PC-3 (cell line): ENCODE data around the gene PCDHGA10. TPM values are rescaled to one million over a fixed set of nuclear protein-coding genes. Genes with fewer than 3 reads are reported as not detected.
"Not testable (repeated sequence)": the region's sequence is repeated elsewhere in the genome, so short reads cannot be mapped to it uniquely, and the experiment has no call there.

Experiments
- ATAC-seq: fragments of 200-7000 bp; cut with Tn5 transposase; 2 replicates; pipeline ENCODE4 v1.9.1; 2020; ENCODE audit warnings: mild to moderate bottlenecking, moderate library complexity
- BruUV-seq: library from RNA; stranded (reverse); fragments of 400-500 nt; replicated peaks from 2 replicates; lab custom pipeline; 2021; lab: Mats Ljungman, UMichigan
- CTCF ChIA-PET: fragments of 300-600 bp; sonication (Branson Sonifier 250); formaldehyde crosslinking; loops from one replicate; lab custom pipeline; 2022; ENCODE audit warnings: antibody characterized with exemption; lab: Charles Lee
- POLR2A ChIA-PET: fragments of 300-600 bp; sonication (Branson Sonifier 250); formaldehyde crosslinking; loops from one replicate; lab custom pipeline; 2022; ENCODE audit warnings: antibody characterized with exemption; ENCODE audit not compliant: unreplicated experiment; lab: Charles Lee
- DNase-seq: peaks from one replicate; pipeline ENCODE4 v3.0.0-alpha.2; 2015
- H2AFZ ChIP-seq: fragments of 300-600 bp; sonication (generic); 2 replicates; pipeline ENCODE4 v1.6.0; 2016; ENCODE audit warnings: antibody characterized with exemption, low read length
- H3F3A ChIP-seq: fragments of 300-600 bp; sonication (generic); one replicate; pipeline ENCODE4 v1.6.0; 2017; ENCODE audit warnings: antibody characterized with exemption, low read length, control low read depth, mild to moderate bottlenecking; ENCODE audit not compliant: unreplicated experiment
- H3K27ac ChIP-seq: fragments of 300-600 bp; sonication (generic); 2 replicates; pipeline ENCODE4 v1.5.1; 2016; ENCODE audit warnings: mild to moderate bottlenecking, low read length
- H3K27me3 ChIP-seq: fragments of 300-600 bp; sonication (generic); 2 replicates; pipeline ENCODE4 v1.6.1; 2016; ENCODE audit warnings: low read length, mixed read lengths
- H3K36me3 ChIP-seq: fragments of 300-600 bp; sonication (generic); 2 replicates; pipeline ENCODE4 v1.6.1; 2016; ENCODE audit warnings: low read depth, mixed run types, low read length, mixed read lengths
- H3K4me1 ChIP-seq: fragments of 300-600 bp; sonication (generic); 2 replicates; pipeline ENCODE4 v1.5.1; 2016; ENCODE audit warnings: low read length; ENCODE audit not compliant: insufficient read depth
- H3K4me2 ChIP-seq: fragments of 300-600 bp; sonication (generic); 2 replicates; pipeline ENCODE4 v1.6.0; 2016; ENCODE audit warnings: low read length
- H3K4me3 ChIP-seq: fragments of 300-600 bp; sonication (generic); 2 replicates; pipeline ENCODE4 v1.5.1; 2016; ENCODE audit warnings: mild to moderate bottlenecking, low read length, mixed read lengths
- H3K79me2 ChIP-seq: fragments of 300-600 bp; sonication (generic); 2 replicates; pipeline ENCODE4 v1.6.1; 2017; ENCODE audit warnings: low read length, mixed read lengths
- H3K9ac ChIP-seq: fragments of 300-600 bp; sonication (generic); 2 replicates; pipeline ENCODE4 v1.6.0; 2016; ENCODE audit warnings: mild to moderate bottlenecking, low read length
- H3K9me2 ChIP-seq: fragments of 300-600 bp; sonication (generic); replicated peaks from 2 replicates; pipeline ENCODE4 v1.6.1; 2016; ENCODE audit warnings: mixed run types, low read length, mixed read lengths
- H3K9me3 ChIP-seq: fragments of 300-600 bp; sonication (generic); 2 replicates; pipeline ENCODE4 v1.6.1; 2016; ENCODE audit warnings: low read length, mixed read lengths
- H4K20me1 ChIP-seq: fragments of 300-600 bp; sonication (generic); 2 replicates; pipeline ENCODE4 v1.6.1; 2016; ENCODE audit warnings: low read length, mixed read lengths
- EZH2 ChIP-seq: fragments of 300-600 bp; sonication (generic); IDR thresholded peaks from one replicate; pipeline ENCODE4 v1.6.1; 2017; ENCODE audit warnings: antibody characterized with exemption, mild to moderate bottlenecking, low read length; ENCODE audit not compliant: unreplicated experiment
- EZH2phosphoT487 ChIP-seq: fragments of 300-600 bp; sonication (generic); IDR thresholded peaks from 2 replicates; pipeline ENCODE4 v1.6.1; 2018; ENCODE audit warnings: mild to moderate bottlenecking, antibody characterized with exemption, low read length, borderline replicate concordance
- intact Hi-C: fragments of 100-400 bp; cut with micrococcal nuclease; formaldehyde crosslinking; loops from 2 replicates; pipeline ENCODE4 v1.9.0; 2023
- total RNA-seq: library from RNA; depleted of rRNA; stranded (reverse); fragments of >200 nt; gene quantifications from 2 replicates; pipeline ENCODE4 v1.2.3, GENCODE V29; 2014
- TF ChIP-seq, protein P1 (sequence below): fragments of 300-600 bp; sonication (generic); conservative IDR thresholded peaks from 2 replicates; pipeline ENCODE4 v1.5.1; 2017; ENCODE audit warnings: antibody characterized with exemption, low read depth, mild to moderate bottlenecking, low read length

PCDHGA10 gene
- total RNA-seq, 1 experiment from 2014 or later = 0.84 TPM

DNA sequence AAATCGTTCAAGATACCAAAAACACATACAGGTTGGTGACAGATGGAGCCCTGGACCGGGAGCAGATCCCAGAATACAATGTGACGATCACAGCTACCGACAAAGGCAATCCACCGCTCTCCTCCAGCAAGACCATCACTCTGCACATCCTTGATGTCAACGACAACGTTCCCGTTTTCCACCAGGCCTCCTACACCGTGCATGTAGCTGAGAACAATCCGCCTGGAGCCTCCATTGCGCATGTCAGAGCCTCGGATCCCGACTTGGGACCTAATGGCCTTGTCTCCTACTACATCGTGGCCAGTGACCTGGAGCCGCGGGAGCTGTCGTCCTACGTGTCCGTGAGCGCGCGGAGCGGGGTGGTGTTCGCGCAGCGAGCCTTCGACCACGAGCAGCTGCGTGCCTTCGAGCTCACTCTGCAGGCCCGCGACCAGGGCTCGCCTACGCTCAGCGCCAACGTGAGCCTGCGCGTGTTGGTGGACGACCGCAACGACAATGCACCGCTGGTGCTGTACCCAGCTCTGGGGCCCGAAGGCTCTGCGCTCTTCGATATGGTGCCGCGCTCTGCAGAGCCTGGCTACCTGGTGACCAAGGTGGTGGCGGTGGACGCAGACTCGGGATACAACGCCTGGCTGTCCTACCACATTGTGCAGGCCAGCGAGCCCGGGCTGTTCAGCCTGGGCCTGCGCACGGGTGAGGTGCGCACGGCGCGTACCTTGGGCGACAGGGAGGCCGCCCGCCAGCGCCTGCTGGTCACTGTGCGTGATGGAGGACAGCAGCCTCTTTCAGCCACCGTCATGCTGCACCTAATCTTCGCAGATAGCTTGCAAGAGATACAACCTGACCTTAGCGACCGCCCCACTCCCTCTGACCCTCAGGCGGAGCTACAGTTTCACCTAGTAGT, 41.0 kb upstream of the PCDHGA10 start:
- H3K79me2 ChIP-seq = no peaks in the 10 kb centered on the region
- no peak overlapping the region for H3K4me3 ChIP-seq
- H3K27ac ChIP-seq = no peak overlapping the region
- no peak for DNase-seq
- no peaks in the 10 kb centered on the region for H3F3A ChIP-seq
- CTCF ChIA-PET = no interaction called here
- TF ChIP-seq EZH2phosphoT487 (no peak), EZH2 (no peak)
- TF ChIP-seq, protein P1, sequence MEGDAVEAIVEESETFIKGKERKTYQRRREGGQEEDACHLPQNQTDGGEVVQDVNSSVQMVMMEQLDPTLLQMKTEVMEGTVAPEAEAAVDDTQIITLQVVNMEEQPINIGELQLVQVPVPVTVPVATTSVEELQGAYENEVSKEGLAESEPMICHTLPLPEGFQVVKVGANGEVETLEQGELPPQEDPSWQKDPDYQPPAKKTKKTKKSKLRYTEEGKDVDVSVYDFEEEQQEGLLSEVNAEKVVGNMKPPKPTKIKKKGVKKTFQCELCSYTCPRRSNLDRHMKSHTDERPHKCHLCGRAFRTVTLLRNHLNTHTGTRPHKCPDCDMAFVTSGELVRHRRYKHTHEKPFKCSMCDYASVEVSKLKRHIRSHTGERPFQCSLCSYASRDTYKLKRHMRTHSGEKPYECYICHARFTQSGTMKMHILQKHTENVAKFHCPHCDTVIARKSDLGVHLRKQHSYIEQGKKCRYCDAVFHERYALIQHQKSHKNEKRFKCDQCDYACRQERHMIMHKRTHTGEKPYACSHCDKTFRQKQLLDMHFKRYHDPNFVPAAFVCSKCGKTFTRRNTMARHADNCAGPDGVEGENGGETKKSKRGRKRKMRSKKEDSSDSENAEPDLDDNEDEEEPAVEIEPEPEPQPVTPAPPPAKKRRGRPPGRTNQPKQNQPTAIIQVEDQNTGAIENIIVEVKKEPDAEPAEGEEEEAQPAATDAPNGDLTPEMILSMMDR = no peak
- H3K9me2 ChIP-seq = no peaks in the 10 kb centered on the region
- BruUV-seq = no TSS peak
- no peaks in the 10 kb centered on the region for H3K27me3 ChIP-seq
- no peak for ATAC-seq
- H3K9ac ChIP-seq = no peak overlapping the region
- H4K20me1 ChIP-seq = no peaks in the 10 kb centered on the region
- H3K4me1 ChIP-seq = no peaks in the 10 kb centered on the region
- no peak overlapping the region for H3K4me2 ChIP-seq
- intact Hi-C loops = no loop called here
- H2AFZ ChIP-seq = no peak overlapping the region
- no peaks in the 10 kb centered on the region for H3K9me3 ChIP-seq
- no peaks in the 10 kb centered on the region for H3K36me3 ChIP-seq
- POLR2A ChIA-PET = no interaction called here

DNA sequence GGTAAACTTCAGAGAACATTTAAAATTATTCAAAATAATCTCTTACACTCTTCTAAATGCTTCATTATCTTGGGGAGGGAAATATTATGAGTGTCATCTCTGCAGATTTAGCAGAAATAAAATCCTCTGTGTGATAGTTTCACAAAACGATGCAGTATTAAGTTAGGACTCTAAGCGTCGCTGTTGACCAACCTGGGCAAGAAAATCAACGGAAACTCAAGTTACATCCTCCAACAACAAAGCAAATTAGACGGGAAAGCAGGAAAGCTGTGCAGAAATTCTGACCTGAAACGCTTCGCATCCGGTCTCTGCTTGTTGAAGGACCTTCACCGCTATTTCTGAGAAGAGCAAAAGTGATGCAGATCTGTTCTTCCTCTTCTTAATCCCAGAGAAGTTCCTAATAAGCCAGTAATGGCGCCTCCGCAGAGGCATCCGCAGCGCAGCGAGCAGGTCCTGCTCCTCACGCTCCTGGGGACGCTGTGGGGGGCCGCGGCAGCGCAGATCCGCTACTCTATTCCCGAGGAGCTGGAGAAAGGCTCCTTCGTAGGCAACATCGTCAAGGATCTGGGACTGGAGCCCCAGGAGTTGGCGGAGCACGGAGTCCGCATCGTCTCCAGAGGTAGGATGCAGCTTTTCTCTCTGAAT, 39.0 kb upstream of the PCDHGA10 start, which contains the start of gene PCDHGA6:
Gene PCDHGA6, plus strand, starts transcription at position 219 of the 645 bp plus-strand sequence. Its CDS starts 193 bp downstream, at position 412.
- TF ChIP-seq, protein P1 = no peak
- POLR2A ChIA-PET = no interaction called here
- no peaks in the 10 kb centered on the region for H3K36me3 ChIP-seq
- no peak within 1 kb of the TSS for H3K27ac ChIP-seq
- H2AFZ ChIP-seq = no peak within 1 kb of the TSS
- ATAC-seq (no peak), DNase-seq (no peak)
- no peak within 1 kb of the TSS for H3K4me3 ChIP-seq
- no peaks in the 10 kb centered on the region for H3K9me3 ChIP-seq
- H4K20me1 ChIP-seq = no peaks in the 10 kb centered on the region
- H3F3A ChIP-seq = no peaks in the 10 kb centered on the region
- no peak within 1 kb of the TSS for H3K9ac ChIP-seq
- no peaks in the 10 kb centered on the region for H3K9me2 ChIP-seq
- H3K79me2 ChIP-seq = no peaks in the 10 kb centered on the region
- intact Hi-C loops = no loop called here
- H3K27me3 ChIP-seq = no peaks in the 10 kb centered on the region
- no peaks in the 10 kb centered on the region for H3K4me1 ChIP-seq
- no peak within 1 kb of the TSS for H3K4me2 ChIP-seq
- BruUV-seq = no TSS peak
- CTCF ChIA-PET = no interaction called here

DNA sequence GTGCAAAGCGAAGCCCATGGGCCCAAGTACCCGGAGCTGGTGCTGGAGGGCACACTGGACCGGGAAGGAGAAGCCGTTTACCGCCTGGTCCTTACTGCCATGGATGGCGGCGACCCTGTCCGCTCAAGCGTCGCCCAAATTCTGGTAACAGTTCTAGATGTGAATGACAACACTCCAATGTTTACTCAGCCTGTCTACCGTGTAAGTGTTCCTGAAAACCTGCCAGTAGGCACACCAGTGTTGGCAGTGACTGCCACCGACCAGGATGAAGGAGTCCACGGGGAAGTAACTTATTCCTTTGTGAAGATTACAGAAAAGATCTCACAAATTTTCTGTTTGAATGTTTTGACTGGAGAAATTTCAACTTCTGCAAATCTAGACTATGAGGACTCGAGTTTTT, 38.2 kb upstream of the PCDHGA10 start:
- TF ChIP-seq EZH2 = no peak
- Histone ChIP-seq H3K9me2 (no peaks in the 10 kb centered on the region), H3K4me2 (no peak overlapping the region), H4K20me1 (no peaks in the 10 kb centered on the region), H3K9ac (no peak overlapping the region), H3K4me3 (no peak overlapping the region), H3F3A (no peaks in the 10 kb centered on the region), H3K36me3 (no peaks in the 10 kb centered on the region), H3K27me3 (no peaks in the 10 kb centered on the region), H2AFZ (no peak overlapping the region), H3K27ac (no peak overlapping the region), H3K79me2 (no peaks in the 10 kb centered on the region), H3K4me1 (no peaks in the 10 kb centered on the region), H3K9me3 (0 out of 2 replicates have a peak, but pooled peaks cover 3% of the 10 kb centered on the region)
- no TSS peak for BruUV-seq
- DNase-seq (no peak), ATAC-seq (no peak)
- ChIA-PET CTCF (no interaction called here), POLR2A (no interaction called here)
- intact Hi-C loops = no loop called here

DNA sequence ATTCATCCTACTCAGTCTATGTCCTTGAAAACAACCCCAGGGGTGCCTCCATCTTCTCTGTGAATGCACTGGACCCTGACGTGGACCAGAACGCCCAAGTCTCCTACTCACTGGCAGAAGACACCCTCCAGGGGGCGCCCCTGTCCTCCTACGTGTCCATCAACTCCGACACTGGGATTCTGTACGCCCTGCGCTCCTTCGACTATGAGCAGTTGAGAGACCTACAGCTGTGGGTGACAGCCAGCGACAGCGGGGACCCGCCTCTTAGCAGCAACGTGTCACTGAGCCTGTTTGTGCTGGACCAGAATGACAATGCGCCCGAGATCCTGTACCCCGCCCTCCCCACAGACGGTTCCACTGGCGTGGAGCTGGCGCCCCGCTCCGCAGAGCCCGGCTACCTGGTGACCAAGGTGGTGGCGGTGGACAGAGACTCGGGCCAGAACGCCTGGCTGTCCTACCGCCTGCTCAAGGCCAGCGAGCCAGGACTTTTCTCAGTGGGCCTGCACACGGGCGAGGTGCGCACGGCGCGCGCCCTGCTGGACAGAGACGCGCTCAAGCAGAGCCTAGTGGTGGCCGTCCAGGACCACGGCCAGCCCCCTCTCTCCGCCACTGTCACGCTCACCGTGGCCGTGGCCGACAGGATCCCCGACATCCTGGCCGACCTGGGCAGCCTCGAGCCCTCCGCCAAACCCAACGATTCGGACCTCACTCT, 37.2 kb upstream of the PCDHGA10 start:
- intact Hi-C loops, CTCF ChIA-PET, H3K27ac ChIP-seq, BruUV-seq, H3K4me3 ChIP-seq, H3K9ac ChIP-seq, DNase-seq, H4K20me1 ChIP-seq, H3K9me2 ChIP-seq, H2AFZ ChIP-seq, POLR2A ChIA-PET, H3K36me3 ChIP-seq, H3K4me1 ChIP-seq, H3F3A ChIP-seq, ATAC-seq, H3K9me3 ChIP-seq, H3K4me2 ChIP-seq, H3K27me3 ChIP-seq, H3K79me2 ChIP-seq: not testable (repeated sequence)
